LNCAP (cell line): ENCODE measurements around the gene KRT80.

Experiments used
- CTCF ChIP-seq: fragments of 450-650 bp; IDR thresholded peaks from 2 replicates; pipeline ENCODE4 v1.5.1; 2017; ENCODE audit warnings: mild to moderate bottlenecking

KRT80 gene

GRCh38 chr12:52235822-52236361, 44.1 kb upstream of the KRT80 start:
- no peak for TF ChIP-seq CTCF

GRCh38 chr12:52235001-52235764, 43.4 kb upstream of the KRT80 start:
- no peak for TF ChIP-seq CTCF

GRCh38 chr12:52234223-52234810, 42.5 kb upstream of the KRT80 start:
- no peak for TF ChIP-seq CTCF

GRCh38 chr12:52233462-52234207, 41.8 kb upstream of the KRT80 start:
- no peak for TF ChIP-seq CTCF

GRCh38 chr12:52232674-52233461, 41.1 kb upstream of the KRT80 start, which contains the start of gene KRT7:
TSS of gene KRT7 (plus strand) at chr12:52233243. CDS start at chr12:52233297, 54 bp downstream.
- TF ChIP-seq CTCF, result no peak

- no peak for TF ChIP-seq CTCF
Observed at GRCh38 chr12:52232203-52232673, 40.4 kb upstream of the KRT80 start.
